Ascending aorta (tissue), 2 donors: ENCODE data around the gene PDSS1. TPM values are rescaled to one million over a fixed set of nuclear protein-coding genes. Genes with fewer than 3 reads are reported as not detected.
"Not testable (repeated sequence)": the region's sequence is repeated elsewhere in the genome, so short reads cannot be mapped to it uniquely, and the experiment has no call there.

Source experiments
- DNase-seq, 2 donors: peaks; one replicate each; pipeline ENCODE4 v3.0.0-alpha.2; 2019; ENCODE audit warnings: low spot score in 2 of 2
- H3K27ac ChIP-seq, 2 donors: fragments of 200-600 bp; sonication (generic); one replicate each; pipeline ENCODE4 v1.5.1; 2016 to 2017; ENCODE audit warnings: mild to moderate bottlenecking in 1 of 2
- H3K27me3 ChIP-seq: fragments of 200-600 bp; sonication (generic); one replicate; pipeline ENCODE4 v1.5.1; 2017
- H3K36me3 ChIP-seq, 2 donors: fragments of 200-600 bp; sonication (generic); one replicate each; pipeline ENCODE4 v1.5.1; 2016
- H3K4me1 ChIP-seq, 2 donors: fragments of 200-600 bp; sonication (generic); one replicate each; pipeline ENCODE4 v1.5.1; 2016 to 2017; ENCODE audit warnings: mild to moderate bottlenecking in 1 of 2
- H3K4me3 ChIP-seq, 2 donors: fragments of 200-600 bp; sonication (generic); one replicate each; pipeline ENCODE4 v1.5.1; 2016 to 2017; ENCODE audit warnings: mild to moderate bottlenecking in 1 of 2
- H3K9me3 ChIP-seq, 2 donors: fragments of 200-600 bp; sonication (generic); one replicate each; pipeline ENCODE4 v1.5.1; 2016
- intact Hi-C: fragments of 100-400 bp; cut with DNase I; formaldehyde crosslinking; loops from one replicate; pipeline ENCODE4 v1.15.1; 2023
- total RNA-seq: library from RNA; depleted of rRNA; stranded (reverse); fragments of >200 nt; gene quantifications from one replicate; pipeline ENCODE4 v1.1.0, GENCODE V29; 2016
- TF ChIP-seq, protein P1 (sequence below), 3 experiments: fragments of 200-600 bp in 2 of 3; fragments of 450-650 bp in 1 of 3; sonication (generic) in 2 of 3; IDR thresholded peaks; one replicate each; pipeline ENCODE4 v1.5.1; 2016 to 2019; ENCODE audit warnings: antibody characterized with exemption in 3 of 3, mild to moderate bottlenecking in 1 of 3, moderate library complexity in 1 of 3

PDSS1 gene, protein sequence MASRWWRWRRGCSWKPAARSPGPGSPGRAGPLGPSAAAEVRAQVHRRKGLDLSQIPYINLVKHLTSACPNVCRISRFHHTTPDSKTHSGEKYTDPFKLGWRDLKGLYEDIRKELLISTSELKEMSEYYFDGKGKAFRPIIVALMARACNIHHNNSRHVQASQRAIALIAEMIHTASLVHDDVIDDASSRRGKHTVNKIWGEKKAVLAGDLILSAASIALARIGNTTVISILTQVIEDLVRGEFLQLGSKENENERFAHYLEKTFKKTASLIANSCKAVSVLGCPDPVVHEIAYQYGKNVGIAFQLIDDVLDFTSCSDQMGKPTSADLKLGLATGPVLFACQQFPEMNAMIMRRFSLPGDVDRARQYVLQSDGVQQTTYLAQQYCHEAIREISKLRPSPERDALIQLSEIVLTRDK
- not detected for total RNA-seq

DNA sequence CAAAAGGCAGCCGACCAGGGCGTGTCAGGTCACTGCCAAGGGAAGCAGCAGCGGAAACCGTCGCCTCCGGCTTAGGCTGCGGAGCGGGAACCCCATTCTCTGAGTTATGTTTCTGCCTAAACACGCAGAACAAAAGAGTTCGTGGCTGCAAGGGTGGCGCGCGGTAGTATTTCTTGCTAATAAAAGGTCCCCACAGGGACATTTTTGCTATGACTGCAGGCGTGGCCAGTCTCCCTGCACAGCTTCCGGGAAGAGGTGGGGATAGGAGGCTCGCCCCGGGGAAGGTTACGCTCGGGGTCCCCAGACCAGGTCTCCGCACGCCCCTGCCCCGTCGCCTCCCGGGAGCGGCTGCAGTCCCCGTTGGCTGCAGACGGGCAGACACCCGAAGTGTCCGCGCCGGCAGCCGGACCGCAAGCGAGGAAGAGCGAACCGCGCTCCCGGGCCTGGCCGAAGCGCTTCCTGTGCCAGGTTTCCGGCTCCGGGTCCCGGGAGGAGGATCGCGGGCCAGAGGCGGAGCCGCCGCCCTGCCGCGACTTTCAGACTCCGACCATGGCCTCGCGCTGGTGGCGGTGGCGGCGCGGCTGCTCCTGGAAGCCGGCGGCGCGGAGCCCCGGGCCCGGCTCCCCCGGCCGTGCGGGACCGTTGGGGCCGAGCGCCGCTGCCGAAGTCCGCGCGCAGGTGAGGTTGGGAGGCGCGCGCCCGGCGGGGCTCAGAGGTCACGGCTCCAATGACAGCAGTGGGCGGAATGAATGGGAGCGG lies at the start of gene PDSS1:
Gene PDSS1 (plus strand): TSS at position 539 of the 759 bp plus-strand sequence. CDS start 11 bp downstream, at position 550.
- no peaks in the 10 kb centered on the region for H3K27me3 ChIP-seq
- peak within 1 kb of the TSS; percentile 93 to 99 for H3K4me3 ChIP-seq
- peak in 1 of 2 donors; percentile 85 for DNase-seq
- TF ChIP-seq, protein P1, sequence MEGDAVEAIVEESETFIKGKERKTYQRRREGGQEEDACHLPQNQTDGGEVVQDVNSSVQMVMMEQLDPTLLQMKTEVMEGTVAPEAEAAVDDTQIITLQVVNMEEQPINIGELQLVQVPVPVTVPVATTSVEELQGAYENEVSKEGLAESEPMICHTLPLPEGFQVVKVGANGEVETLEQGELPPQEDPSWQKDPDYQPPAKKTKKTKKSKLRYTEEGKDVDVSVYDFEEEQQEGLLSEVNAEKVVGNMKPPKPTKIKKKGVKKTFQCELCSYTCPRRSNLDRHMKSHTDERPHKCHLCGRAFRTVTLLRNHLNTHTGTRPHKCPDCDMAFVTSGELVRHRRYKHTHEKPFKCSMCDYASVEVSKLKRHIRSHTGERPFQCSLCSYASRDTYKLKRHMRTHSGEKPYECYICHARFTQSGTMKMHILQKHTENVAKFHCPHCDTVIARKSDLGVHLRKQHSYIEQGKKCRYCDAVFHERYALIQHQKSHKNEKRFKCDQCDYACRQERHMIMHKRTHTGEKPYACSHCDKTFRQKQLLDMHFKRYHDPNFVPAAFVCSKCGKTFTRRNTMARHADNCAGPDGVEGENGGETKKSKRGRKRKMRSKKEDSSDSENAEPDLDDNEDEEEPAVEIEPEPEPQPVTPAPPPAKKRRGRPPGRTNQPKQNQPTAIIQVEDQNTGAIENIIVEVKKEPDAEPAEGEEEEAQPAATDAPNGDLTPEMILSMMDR (IDR thresholded peaks at IDR 0.05): no peak
- peaks cover 4 to 9% of the 10 kb centered on the region in 2 donors for H3K4me1 ChIP-seq
- peak within 1 kb of the TSS; percentile 78 to 79 for H3K27ac ChIP-seq
- no peaks in the 10 kb centered on the region for H3K9me3 ChIP-seq
- intact Hi-C loops: loop anchor here (5.0 kb wide), 1 partner anchor 165 kb away; the partner anchor contains the start of gene ABI1
- no peaks in the 10 kb centered on the region for H3K36me3 ChIP-seq

DNA sequence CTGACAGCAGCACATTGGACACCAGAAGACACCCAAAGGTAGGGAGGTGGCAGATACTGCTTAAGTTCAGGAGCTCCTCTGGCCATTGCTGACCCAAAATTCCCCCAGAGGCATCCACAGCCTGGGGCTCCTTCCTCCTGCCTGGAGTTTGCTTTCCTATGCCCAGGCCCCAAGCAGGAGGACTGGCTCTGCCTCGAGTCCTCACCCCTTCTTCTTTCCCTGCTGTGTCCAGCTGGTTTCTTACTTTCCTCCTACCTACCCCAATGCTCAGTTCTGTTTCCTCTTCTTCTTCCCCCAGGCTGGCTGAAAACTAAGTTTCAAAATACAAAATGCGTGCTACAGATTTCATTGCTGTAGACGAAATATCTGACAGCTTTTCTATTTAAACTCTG lies 49.3 kb upstream of the PDSS1 start:
- H3K27me3 ChIP-seq, H3K4me1 ChIP-seq, intact Hi-C loops, H3K36me3 ChIP-seq, H3K27ac ChIP-seq, DNase-seq, H3K4me3 ChIP-seq, H3K9me3 ChIP-seq: not testable (repeated sequence)

DNA sequence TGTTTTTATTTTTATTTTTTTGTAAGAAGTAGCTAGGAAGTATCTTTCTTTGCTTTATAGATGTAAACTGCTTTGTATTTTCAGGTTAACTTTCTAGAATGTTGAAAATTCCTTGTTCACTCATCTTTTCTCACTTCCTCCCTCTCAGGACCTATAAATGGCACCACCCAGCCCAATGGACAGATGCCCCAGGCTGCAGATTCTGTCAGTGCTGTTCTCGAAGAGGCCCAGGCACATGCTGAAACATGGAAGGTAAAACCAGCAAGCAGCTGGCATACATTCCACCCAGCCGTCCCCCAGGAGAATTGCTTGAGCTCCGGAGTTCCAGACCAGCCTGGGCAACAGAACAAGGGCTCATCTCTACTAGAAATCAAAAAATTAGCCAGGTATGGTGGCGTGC lies 47.1 kb upstream of the PDSS1 start:
- Histone ChIP-seq H3K4me3 (no peak overlapping the region), H3K27ac (no peak overlapping the region), H3K4me1 (no peaks in the 10 kb centered on the region), H3K27me3 (no peaks in the 10 kb centered on the region), H3K36me3 (no peaks in the 10 kb centered on the region), H3K9me3 (no peaks in the 10 kb centered on the region)
- no peak for DNase-seq
- TF ChIP-seq, protein P1 (IDR thresholded peaks at IDR 0.05): no peak
- intact Hi-C loops: no loop called here

DNA sequence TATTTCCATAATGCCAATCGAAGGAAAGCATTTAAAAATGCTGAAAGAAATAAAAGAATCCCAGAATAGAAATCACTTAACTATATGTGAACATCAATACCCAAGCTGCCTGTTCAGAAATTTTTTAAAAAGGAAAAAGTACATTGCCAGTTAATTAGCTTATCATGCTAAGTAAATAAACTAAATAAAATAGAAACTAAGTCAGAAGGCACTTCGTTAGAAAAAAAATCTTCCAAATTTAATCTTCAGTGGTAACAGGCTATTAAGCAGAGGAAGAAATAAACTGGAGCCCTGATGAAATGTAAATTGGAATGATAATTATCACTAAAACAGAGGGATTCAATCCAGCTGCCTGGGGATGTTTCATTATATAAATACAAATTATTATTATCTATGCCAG lies 46.0 kb upstream of the PDSS1 start:
- H3K27ac ChIP-seq, H3K36me3 ChIP-seq, H3K9me3 ChIP-seq, H3K4me1 ChIP-seq, H3K4me3 ChIP-seq, H3K27me3 ChIP-seq, DNase-seq, intact Hi-C loops: not testable (repeated sequence)

DNA sequence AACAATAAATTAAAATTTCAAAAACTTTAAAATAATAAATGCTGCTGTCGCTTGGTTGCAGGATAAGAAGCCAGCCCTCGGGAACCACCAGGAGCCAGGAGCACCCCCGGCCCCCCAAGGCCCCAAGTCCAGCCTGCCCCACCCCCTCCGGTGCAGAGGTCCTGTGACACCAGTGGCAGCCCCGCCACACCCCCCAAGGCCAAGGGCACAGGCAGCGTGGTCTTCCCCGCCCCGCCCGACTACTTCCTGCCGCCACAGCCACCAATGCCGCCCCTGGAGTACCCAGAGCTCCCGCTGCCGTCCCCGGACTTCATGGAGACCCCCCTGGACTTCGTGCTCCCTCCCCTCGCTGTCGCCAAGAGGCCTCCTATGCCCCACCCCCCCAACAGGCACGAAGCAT lies 44.5 kb upstream of the PDSS1 start:
- TF ChIP-seq, protein P1 (IDR thresholded peaks at IDR 0.05): no peak
- intact Hi-C loops: no loop called here
- no peaks in the 10 kb centered on the region for H3K9me3 ChIP-seq
- no peak overlapping the region for H3K4me3 ChIP-seq
- no peaks in the 10 kb centered on the region for H3K27me3 ChIP-seq
- H3K36me3 ChIP-seq: no peaks in the 10 kb centered on the region
- H3K4me1 ChIP-seq: no peaks in the 10 kb centered on the region
- H3K27ac ChIP-seq: no peak overlapping the region
- no peak for DNase-seq

DNA sequence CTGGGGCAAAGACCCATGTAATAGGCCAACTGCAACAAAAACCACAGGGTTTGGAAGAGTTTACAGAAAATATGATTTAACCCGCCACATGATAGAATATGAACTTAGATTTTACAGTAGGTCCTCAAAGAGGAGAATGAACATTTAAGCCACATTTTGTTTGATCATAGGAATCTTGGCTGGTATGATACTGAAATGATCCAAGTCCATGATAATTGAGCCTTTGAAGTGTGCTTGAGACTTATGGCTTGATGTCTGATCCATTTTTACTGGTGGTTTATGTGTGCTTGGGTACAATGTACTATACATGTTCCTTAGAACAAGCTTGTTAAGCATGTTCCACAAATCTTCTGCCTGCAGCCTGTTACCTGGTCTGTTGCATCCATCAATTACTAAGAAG lies 41.8 kb upstream of the PDSS1 start:
- H3K27me3 ChIP-seq: no peaks in the 10 kb centered on the region
- H3K4me1 ChIP-seq: no peaks in the 10 kb centered on the region
- no peaks in the 10 kb centered on the region for H3K9me3 ChIP-seq
- H3K36me3 ChIP-seq: no peaks in the 10 kb centered on the region
- TF ChIP-seq, protein P1 (IDR thresholded peaks at IDR 0.05): no peak
- intact Hi-C loops: no loop called here
- H3K27ac ChIP-seq: no peak overlapping the region
- no peak overlapping the region for H3K4me3 ChIP-seq
- no peak for DNase-seq
